NCI-H82 treated with DMSO at 0.1 percent for 48 hours (cell line): ENCODE data around the gene DTHD1.

ENCODE experiments used
- DNase-seq: peaks from one replicate; lab custom pipeline; 2025; ENCODE audit not compliant: unreplicated experiment; lab: John Stamatoyannopoulos, UW

DTHD1 gene

DNA sequence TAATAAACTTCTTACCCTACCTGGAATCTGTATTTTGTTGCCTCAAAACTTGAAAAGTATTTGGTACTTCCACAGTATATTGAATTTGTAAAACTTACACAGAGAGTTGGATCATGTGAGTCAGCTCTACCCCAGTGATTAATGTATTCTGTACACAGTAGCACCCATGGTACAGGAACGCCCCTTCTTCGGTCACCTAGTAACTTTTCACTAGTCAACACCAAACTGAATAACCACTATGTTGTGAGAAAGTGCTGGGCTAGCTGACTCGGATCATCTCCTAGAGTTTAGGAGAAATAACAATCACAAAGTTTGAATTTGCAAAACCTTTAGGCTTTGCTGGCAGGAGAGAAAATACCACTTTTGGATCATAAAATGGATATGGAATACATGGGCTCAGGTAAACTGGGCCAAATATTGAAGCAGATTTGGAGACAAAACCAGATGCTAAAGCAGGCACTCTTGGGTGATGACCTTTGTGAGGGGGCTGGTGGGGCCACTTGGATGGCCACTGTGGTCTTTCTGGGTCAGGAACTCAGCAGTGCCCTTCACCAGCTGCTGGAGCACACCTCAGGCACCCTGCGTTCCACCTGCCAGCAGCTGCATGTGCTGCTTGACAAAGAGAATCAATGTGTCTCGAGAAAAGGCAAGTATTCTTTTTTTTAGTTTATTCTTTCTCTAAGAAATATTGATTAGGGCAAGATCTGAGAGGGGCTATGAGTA lies at the start of gene DTHD1:
Gene DTHD1 (plus strand): TSS at position 233 of the 723 bp plus-strand sequence. CDS start 143 bp downstream, at position 376.
- DNase-seq = no peak

DNA sequence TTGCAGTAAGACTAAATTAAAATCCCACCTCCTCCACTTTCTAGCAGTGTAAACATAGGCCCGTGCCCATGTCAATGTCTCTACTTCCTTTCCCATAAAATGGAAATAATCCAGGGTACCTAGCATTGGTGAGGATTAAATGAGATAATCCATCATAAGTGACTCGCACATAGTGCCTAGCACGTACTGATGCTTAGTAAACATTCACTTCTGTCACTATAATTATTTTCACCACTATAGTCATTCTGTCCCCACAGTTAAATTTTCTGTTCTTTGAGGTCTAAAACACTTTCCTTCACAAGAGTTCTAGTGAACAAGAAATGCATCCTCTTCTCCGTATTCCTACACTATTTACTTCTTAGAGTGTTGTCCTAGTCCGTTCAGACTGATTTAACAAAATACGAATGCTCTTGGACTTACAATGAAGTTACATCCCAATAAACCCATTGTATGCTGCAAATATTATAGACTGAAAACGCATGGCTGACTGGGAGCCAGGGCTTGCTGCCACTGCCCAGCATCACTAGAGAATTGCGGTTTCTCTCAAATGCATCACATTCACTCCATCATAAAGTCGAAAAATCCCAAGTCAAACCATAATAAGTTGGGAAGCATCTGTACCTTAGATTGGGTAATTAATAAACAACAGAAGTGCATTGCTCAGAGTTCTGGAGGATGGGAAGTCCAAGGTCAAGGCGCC lies 47.7 kb upstream of the DTHD1 start:
- DNase-seq = no peak

DNA sequence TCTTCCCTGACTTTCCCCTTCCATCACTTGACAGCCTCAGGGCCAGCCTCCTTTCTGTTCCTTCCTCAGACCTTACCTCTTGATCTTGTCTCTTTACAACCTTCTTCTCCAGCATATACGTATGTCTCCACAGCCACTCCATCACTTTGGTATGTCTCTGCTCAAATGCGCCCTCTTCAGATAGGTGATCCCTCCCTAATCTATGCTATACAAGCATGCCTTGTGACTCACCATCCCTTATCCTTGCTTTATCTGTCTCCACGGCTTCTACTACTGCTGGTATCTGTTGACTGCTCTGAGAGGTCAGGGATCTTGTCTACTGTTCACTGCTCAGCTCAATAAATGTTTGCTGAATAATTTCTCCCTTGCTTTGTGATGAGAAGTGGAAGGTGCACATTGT lies 46.1 kb upstream of the DTHD1 start:
- no peak for DNase-seq

DNA sequence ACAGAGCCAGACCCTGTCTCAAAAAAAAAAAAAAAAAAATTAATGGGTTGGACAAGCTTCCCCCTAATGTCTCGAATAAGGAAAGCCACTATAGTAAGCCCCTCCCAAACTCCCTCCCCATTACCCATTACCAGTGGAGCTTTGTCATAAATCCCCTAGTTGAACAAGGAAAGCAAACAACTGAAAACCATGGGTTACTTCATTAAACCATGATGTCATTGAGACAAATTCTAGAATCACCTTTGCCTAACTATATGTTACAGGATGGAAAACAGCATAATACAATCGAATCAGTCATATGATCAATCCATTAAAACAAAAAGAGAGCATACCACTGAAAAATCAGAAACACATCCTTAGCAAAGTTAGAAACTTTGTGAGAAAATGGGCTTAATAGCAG lies 45.3 kb upstream of the DTHD1 start:
- DNase-seq = no peak

DNA sequence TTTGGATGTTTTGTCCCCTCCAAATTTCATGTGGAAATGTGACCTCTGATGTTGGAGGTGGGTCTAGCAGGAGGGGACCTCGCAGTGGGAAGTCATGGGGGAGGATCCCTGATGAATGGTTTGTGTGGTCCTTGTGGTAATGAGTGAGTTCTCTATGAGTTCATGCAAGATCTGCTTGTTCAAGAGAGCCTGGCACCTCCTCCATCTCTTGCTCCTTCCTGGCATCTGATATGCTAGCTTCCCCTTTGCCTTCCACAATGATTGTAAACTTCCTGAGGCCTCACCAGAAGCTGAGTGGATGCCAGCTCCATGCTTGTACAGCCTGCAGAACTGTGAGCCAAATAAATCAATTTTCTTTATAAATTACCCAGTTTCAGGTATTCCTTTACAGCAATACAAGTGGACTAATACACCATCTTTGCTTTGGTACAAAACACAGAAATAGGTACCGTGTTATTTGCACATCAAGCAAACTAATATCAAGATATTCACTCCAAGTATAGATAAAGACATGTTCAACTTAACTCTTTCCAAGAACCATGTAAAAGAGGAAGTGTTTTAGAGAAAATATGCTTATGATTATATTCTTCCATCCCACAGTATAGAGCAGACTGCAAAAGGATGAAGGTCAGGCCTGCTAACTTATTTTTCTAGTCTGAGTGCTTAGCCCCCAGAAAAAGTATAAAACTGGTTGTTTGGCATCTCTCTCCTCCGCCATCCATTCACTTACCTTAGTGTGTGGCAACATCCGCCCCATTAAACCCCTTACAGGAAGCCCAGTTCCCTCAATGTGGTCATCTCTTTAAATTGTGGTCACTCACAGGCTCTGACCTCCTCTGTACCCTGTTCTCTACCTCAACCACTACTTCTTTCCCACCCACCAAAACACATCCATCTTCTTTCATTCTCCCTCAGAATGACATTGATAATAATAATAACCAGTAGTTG lies 43.8 kb upstream of the DTHD1 start:
- no peak for DNase-seq

- no peak for DNase-seq
Measured at GRCh38 chr4:36241771-36242170, 39.6 kb upstream of the DTHD1 start.

GRCh38 chr4:36242629-36243354 lies 38.6 kb upstream of the DTHD1 start:
- no peak for DNase-seq

- DNase-seq = no peak
Measured at GRCh38 chr4:36243355-36244256, 37.8 kb upstream of the DTHD1 start.

GRCh38 chr4:36244257-36245082 lies 36.9 kb upstream of the DTHD1 start, which contains the start of gene ARAP2:
ARAP2 (minus strand) TSS chr4:36244514; CDS start chr4:36229486, 15,028 bp downstream.
- DNase-seq = no peak

DNA sequence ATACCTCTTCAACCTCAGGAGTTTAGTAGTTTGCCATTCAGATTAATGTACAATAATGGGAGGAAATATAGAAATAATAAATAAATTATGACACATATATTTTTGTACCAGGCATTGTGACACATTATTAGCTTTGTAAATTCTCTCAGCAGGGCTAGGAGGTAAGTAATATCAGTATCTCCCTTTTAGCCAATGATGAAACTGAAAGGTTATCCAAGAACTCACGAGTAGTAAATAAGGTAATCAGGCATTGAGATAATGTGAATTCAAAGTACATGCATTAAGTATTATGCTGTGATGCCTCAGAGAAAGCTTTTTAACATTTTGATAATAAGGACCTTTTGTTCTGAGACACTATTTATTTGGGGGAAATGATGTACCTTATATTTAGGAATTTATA lies 31.8 kb upstream of the DTHD1 start:
- DNase-seq = no peak

DNA sequence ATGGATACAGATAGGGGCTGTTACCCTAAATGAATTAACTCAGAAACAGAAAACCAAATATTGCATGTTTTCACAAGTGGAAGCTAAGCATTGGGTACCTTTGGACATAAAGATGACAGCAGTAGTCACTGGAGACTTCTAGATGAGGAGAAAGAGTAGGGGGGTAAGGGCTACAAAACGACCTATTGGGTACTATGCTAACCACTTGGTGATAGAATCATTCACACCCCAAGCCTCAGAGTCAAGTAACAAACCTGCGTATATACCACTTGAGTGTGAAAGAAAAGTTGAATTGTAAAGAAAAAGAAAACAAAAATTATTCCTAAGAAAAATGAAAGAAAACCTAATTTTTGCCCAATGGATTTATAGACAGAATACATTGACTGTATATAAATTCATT lies 29.4 kb upstream of the DTHD1 start:
- no peak for DNase-seq

DNA sequence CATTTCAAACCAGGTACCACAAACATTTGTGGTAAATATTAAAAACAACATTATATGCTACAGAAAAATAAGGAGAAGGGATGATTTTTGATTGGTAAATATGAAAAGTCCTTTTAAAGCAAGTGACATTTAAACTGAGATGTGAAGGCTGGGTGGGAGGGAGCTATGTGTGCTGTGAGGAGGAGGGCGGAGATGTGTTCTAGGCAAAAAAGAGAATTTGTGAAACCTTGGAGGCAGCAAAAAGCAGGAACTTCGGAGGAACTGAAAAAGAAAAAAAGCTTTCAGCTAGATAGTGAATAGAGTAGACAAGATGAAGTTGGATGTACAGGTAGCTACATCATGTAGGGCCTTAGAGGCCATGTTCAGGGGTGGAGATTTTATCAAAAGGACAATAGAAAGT lies 27.0 kb upstream of the DTHD1 start:
- DNase-seq = no peak

GRCh38 chr4:36255577-36255976 lies 25.8 kb upstream of the DTHD1 start:
- no peak for DNase-seq

- no peak for DNase-seq
Measured at GRCh38 chr4:36256398-36256891, 25.0 kb upstream of the DTHD1 start.

DNA sequence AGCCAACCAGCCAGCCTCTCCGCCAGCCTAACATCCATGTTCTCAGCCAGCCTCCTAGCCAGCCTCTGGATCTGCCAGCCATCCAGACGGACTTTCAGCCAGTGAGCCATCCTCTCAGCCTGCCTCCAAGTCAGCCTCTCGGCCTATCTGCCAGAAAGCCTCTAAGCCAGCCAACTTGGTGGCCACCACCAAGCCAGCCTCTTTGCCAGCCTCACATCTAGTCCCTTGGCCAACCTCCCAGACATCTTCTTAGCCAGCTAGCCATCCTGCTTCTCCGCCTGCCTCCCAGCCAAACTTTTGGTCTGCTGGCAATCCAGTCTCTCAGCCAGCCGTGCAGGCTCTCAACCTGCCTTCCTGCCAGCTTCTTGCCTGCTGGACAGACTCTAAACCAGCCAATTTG lies 20.7 kb upstream of the DTHD1 start:
- DNase-seq = no peak

GRCh38 chr4:36264207-36264826 lies 17.1 kb upstream of the DTHD1 start:
- DNase-seq = no peak

DNA sequence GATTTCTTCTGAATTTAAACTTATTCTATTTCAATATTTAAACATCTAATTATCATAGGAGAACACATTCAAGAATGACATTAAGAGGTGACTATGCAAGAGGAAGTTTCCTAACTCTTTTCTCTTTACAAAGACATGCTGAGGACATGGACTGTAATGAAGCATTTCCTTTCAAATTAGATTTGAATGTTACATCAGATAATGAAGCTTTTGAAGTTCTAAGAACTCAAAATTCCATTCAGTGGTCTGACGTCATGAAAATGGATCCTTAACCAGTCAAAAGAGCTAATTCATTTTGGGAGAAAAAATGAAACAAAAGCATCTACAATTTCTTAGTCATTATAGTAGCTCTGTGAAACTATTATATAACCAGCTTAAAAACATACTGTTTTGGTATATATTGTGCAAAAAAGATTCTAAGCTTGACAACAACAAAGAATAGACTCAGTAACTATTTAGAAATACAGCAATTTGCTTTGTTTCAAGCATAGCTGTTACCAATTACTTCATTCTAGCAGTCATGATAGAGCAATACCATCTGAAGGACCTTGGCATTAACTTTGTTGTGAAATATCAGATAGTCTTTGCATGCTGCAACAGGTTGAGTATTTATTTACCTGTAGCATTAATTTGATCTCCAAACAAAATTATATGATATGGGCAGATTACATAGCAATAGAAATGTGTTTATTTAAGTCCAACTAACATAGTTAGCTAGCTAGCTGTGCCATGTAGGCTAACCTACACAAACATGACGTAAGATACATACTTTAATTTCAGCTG lies 13.7 kb upstream of the DTHD1 start:
- no peak for DNase-seq

GRCh38 chr4:36269101-36269500 lies 12.3 kb upstream of the DTHD1 start:
- no peak for DNase-seq
